ENCODE results near the gene EOLA2.
"Not testable (repeated sequence)": the region's sequence is repeated elsewhere in the genome, so short reads cannot be mapped to it uniquely, and the experiment has no call there.

EOLA2 gene

GRCh38 chrX:149938427-149938880 lies at the start of gene EOLA2:
TSS of gene EOLA2 (minus strand) at chrX:149938491. CDS start at chrX:149933874, 4,617 bp downstream.
- DNase-seq = peak; percentile 88

GRCh38 chrX:149987613-149988012 lies 49.3 kb upstream of the EOLA2 start:
- no peak for DNase-seq

- no peak for DNase-seq
Observed at GRCh38 chrX:149984411-149984810, 46.1 kb upstream of the EOLA2 start.

GRCh38 chrX:149982310-149982709 lies 44.0 kb upstream of the EOLA2 start:
- DNase-seq = no peak

- no peak for DNase-seq
Observed at GRCh38 chrX:149979126-149979644, 40.9 kb upstream of the EOLA2 start.

GRCh38 chrX:149962859-149963757 lies 24.8 kb upstream of the EOLA2 start:
- DNase-seq = peak; percentile 6

GRCh38 chrX:149962010-149962409 lies 23.7 kb upstream of the EOLA2 start:
- no peak for DNase-seq

- DNase-seq = no peak
Observed at GRCh38 chrX:149961572-149961971, 23.3 kb upstream of the EOLA2 start.

- DNase-seq = no peak
Observed at GRCh38 chrX:149950681-149951080, 12.4 kb upstream of the EOLA2 start.

- no peak for DNase-seq
Observed at GRCh38 chrX:149949743-149950436, 11.6 kb upstream of the EOLA2 start.

GRCh38 chrX:149948016-149948415 lies 9.7 kb upstream of the EOLA2 start:
- no peak for DNase-seq

- not testable (repeated sequence) for DNase-seq
Observed at GRCh38 chrX:149946932-149947331, 8.6 kb upstream of the EOLA2 start.

GRCh38 chrX:149945820-149946219 lies 7.5 kb upstream of the EOLA2 start:
- DNase-seq = not testable (repeated sequence)

- DNase-seq = not testable (repeated sequence)
Observed at GRCh38 chrX:149945087-149945670, 6.9 kb upstream of the EOLA2 start.

- not testable (repeated sequence) for DNase-seq
Observed at GRCh38 chrX:149940674-149941024, 2.4 kb upstream of the EOLA2 start.

- peak; percentile 87 for DNase-seq
Observed at GRCh38 chrX:149939905-149940673, 1.8 kb upstream of the EOLA2 start.

- DNase-seq = no peak
Observed at GRCh38 chrX:149939655-149939904, 1.3 kb upstream of the EOLA2 start.

- peak; percentile 86 for DNase-seq
Observed at GRCh38 chrX:149938881-149939654, 777 bp upstream of the EOLA2 start.

GRCh38 chrX:149937871-149938426 lies 342 bp downstream of the EOLA2 start:
- peak; percentile 13 for DNase-seq

- not testable (repeated sequence) for DNase-seq
Observed at GRCh38 chrX:149937328-149937727, 963 bp downstream of the EOLA2 start.

GRCh38 chrX:149933547-149933946 lies 4.7 kb downstream of the EOLA2 start:
- DNase-seq = not testable (repeated sequence)

GRCh38 chrX:149932970-149933369 lies 5.3 kb downstream of the EOLA2 start:
- not testable (repeated sequence) for DNase-seq

Data from activated CD4-positive, alpha-beta T cell treated with anti-CD3 and anti-CD28 coated beads, Interleukin-2, amount 50 U/mL, for 1 hour (primary cell).